CD4-positive, alpha-beta T cell (primary cell): ENCODE data around the gene KIF5C. TPM values are rescaled to one million over a fixed set of nuclear protein-coding genes. Genes with fewer than 3 reads are reported as not detected.
"Not testable (repeated sequence)": the region's sequence is repeated elsewhere in the genome, so short reads cannot be mapped to it uniquely, and the experiment has no call there.

Experiments
- ATAC-seq: fragments of 200-7000 bp; cut with Tn5 transposase; one replicate; pipeline ENCODE4 v1.10.0; 2022; ENCODE audit warnings: mild to moderate bottlenecking; ENCODE audit not compliant: poor library complexity
- CTCF ChIA-PET: fragments of 350-600 bp; sonication (Branson Sonifier 250); formaldehyde crosslinking; loops from one replicate; lab custom pipeline; 2021; ENCODE audit warnings: antibody characterized with exemption, inconsistent platforms; lab: Charles Lee
- POLR2A ChIA-PET: fragments of 350-600 bp; sonication (Branson Sonifier 250); formaldehyde crosslinking; loops from one replicate; lab custom pipeline; 2021; ENCODE audit warnings: antibody characterized with exemption, inconsistent platforms; lab: Charles Lee
- DNase-seq, 14 experiments: peaks; one replicate each; pipeline ENCODE4 v3.0.0-alpha.2; 2013 to 2020; ENCODE audit warnings: mixed read lengths in 2 of 14
- H3K27ac ChIP-seq, 2 donors: one replicate each; pipeline versions ENCODE4 v1.5.1 to v1.7.0; 2013; ENCODE audit warnings: low read length in 2 of 2, low read depth in 1 of 2, mild to moderate bottlenecking in 1 of 2
- H3K27me3 ChIP-seq, 2 experiments: 1 replicate in 1 of 2; 2 replicates in 1 of 2; pipeline versions ENCODE4 v1.6.1 to v1.7.0; 2013; ENCODE audit warnings: low read length in 2 of 2, control low read depth in 1 of 2, mild to moderate bottlenecking in 1 of 2, moderate library complexity in 1 of 2; ENCODE audit not compliant: insufficient read depth in 2 of 2, control insufficient read depth in 1 of 2
- H3K36me3 ChIP-seq: one replicate; pipeline ENCODE4 v1.6.1; 2013; ENCODE audit warnings: low read length, control low read depth; ENCODE audit not compliant: insufficient read depth
- H3K4me1 ChIP-seq: one replicate; pipeline ENCODE4 v1.6.1; 2013; ENCODE audit warnings: low read length, control low read depth; ENCODE audit not compliant: insufficient read depth
- H3K4me3 ChIP-seq: one replicate; pipeline ENCODE4 v1.5.1; 2013; ENCODE audit warnings: mild to moderate bottlenecking, low read length, moderate library complexity
- H3K9me3 ChIP-seq, 2 experiments: 1 replicate in 1 of 2; 2 replicates in 1 of 2; pipeline versions ENCODE4 v1.6.1 to v1.7.0; 2013; ENCODE audit warnings: low read length in 2 of 2, mild to moderate bottlenecking in 2 of 2, control low read depth in 1 of 2, moderate library complexity in 1 of 2; ENCODE audit not compliant: control insufficient read depth in 1 of 2, insufficient read depth in 1 of 2
- H3K27ac Mint-ChIP-seq: one replicate; pipeline ENCODE4 v1.8.0; 2020; ENCODE audit warnings: mixed read lengths
- H3K27me3 Mint-ChIP-seq: one replicate; pipeline ENCODE4 v1.8.0; 2021; ENCODE audit warnings: mixed read lengths
- H3K36me3 Mint-ChIP-seq: one replicate; pipeline ENCODE4 v1.8.0; 2021; ENCODE audit warnings: low read depth, mixed read lengths
- H3K4me1 Mint-ChIP-seq: one replicate; pipeline ENCODE4 v1.8.0; 2021; ENCODE audit warnings: low read depth, mixed read lengths
- H3K4me3 Mint-ChIP-seq: one replicate; pipeline ENCODE4 v1.8.0; 2020; ENCODE audit warnings: mild to moderate bottlenecking, mixed read lengths
- H3K9me3 Mint-ChIP-seq: one replicate; pipeline ENCODE4 v1.8.0; 2020; ENCODE audit warnings: mixed read lengths
- CTCF ChIP-seq: fragments of 200-600 bp; IDR thresholded peaks from one replicate; pipeline ENCODE4 v1.8.0; 2022; ENCODE audit warnings: antibody characterized with exemption, mild to moderate bottlenecking
- intact Hi-C, 2 experiments: fragments of 100-400 bp; cut with DNase I in 1 of 2; cut with micrococcal nuclease in 1 of 2; formaldehyde crosslinking; loops; one replicate each; pipeline versions ENCODE4 v1.15.1 to v1.9.0; 2023 to 2025; cut with DNase I, micrococcal nuclease
- total RNA-seq, 174 experiments: library from RNA in 2 of 174; stranded (reverse) in 2 of 174; gene quantifications; one replicate each; pipeline ENCODE4 v1.2.3 and lab custom pipeline; 2021 to 2026

The KIF5C gene
- total RNA-seq, 2 experiments from 2014 or later = 7.3 to 8.1 TPM

- ChIA-PET POLR2A (no interaction called here), CTCF (interaction anchor here (0.6 kb wide), 1 partner anchor 10 kb away, joined by 3 read pairs; no protein-coding TSS in a partner anchor)
- H3K9me3 Mint-ChIP-seq = no peaks in the 10 kb centered on the region
- Histone ChIP-seq H3K4me1 (no peaks in the 10 kb centered on the region), H3K27ac (no peak overlapping the region), H3K27me3 (no peaks in the 10 kb centered on the region), H3K36me3 (no peaks in the 10 kb centered on the region), H3K4me3 (no peak overlapping the region), H3K9me3 (no peaks in the 10 kb centered on the region)
- intact Hi-C loops = no loop called here
- no peak overlapping the region for H3K4me3 Mint-ChIP-seq
- ATAC-seq (no peak), DNase-seq (no peak)
- no peaks in the 10 kb centered on the region for H3K36me3 Mint-ChIP-seq
- H3K4me1 Mint-ChIP-seq = no peaks in the 10 kb centered on the region
- no peak overlapping the region for H3K27ac Mint-ChIP-seq
- TF ChIP-seq CTCF = no peak
- H3K27me3 Mint-ChIP-seq = peaks cover 40% of the 10 kb centered on the region
Measured at GRCh38 chr2:148861367-148861766, 13.7 kb upstream of the KIF5C start.

GRCh38 chr2:148862478-148862877, 12.5 kb upstream of the KIF5C start:
- intact Hi-C loops, H3K4me3 ChIP-seq, ATAC-seq, H3K4me1 Mint-ChIP-seq, H3K9me3 Mint-ChIP-seq, H3K36me3 ChIP-seq, H3K27ac Mint-ChIP-seq, H3K9me3 ChIP-seq, H3K4me3 Mint-ChIP-seq, H3K27ac ChIP-seq, CTCF ChIA-PET, H3K36me3 Mint-ChIP-seq, POLR2A ChIA-PET, H3K27me3 ChIP-seq, DNase-seq, H3K4me1 ChIP-seq: not testable (repeated sequence)
- peaks cover 42% of the 10 kb centered on the region for H3K27me3 Mint-ChIP-seq

DNA sequence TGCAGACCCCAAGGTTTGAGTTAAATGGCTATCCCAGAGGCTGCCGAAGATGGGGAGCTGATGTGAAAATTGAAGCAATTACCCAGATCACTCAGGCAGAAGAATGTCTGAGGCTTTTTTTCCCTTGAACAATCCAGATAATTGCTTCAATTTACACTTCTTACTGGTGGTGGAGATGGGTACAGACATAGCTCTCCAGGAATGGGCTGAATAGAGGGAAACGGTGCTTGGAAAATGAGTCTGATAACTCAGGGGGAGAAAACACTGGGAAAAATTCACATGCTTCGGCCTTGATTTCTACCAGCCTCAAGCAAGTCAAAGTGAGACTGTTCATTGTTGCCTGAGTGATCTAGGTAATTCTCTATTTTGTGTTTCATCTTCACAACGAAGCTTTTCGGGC, 9.5 kb upstream of the KIF5C start:
- peaks cover 3 to 21% of the 10 kb centered on the region in 2 experiments for H3K27me3 ChIP-seq
- H3K9me3 ChIP-seq = no peaks in the 10 kb centered on the region
- no peak for TF ChIP-seq CTCF
- Mint-ChIP-seq H3K4me1 (no peaks in the 10 kb centered on the region), H3K4me3 (no peak overlapping the region), H3K27ac (no peak overlapping the region), H3K27me3 (peaks cover 50% of the 10 kb centered on the region), H3K36me3 (no peaks in the 10 kb centered on the region), H3K9me3 (no peaks in the 10 kb centered on the region)
- CTCF ChIA-PET = no interaction called here
- no peak overlapping the region for H3K27ac ChIP-seq
- H3K4me3 ChIP-seq = no peak overlapping the region
- H3K4me1 ChIP-seq = no peaks in the 10 kb centered on the region
- DNase-seq = no peak
- H3K36me3 ChIP-seq = no peaks in the 10 kb centered on the region
- POLR2A ChIA-PET = no interaction called here
- intact Hi-C loops = no loop called here
- ATAC-seq = no peak

- no peak for TF ChIP-seq CTCF
- Mint-ChIP-seq H3K27ac (no peak overlapping the region), H3K27me3 (peaks cover 50% of the 10 kb centered on the region), H3K4me1 (no peaks in the 10 kb centered on the region), H3K36me3 (no peaks in the 10 kb centered on the region), H3K9me3 (no peaks in the 10 kb centered on the region), H3K4me3 (no peak overlapping the region)
- no peak overlapping the region for H3K4me3 ChIP-seq
- no peak overlapping the region for H3K27ac ChIP-seq
- DNase-seq = no peak
- H3K36me3 ChIP-seq = no peaks in the 10 kb centered on the region
- CTCF ChIA-PET = no interaction called here
- POLR2A ChIA-PET = no interaction called here
- H3K27me3 ChIP-seq = peaks cover 3 to 22% of the 10 kb centered on the region in 2 experiments
- no peaks in the 10 kb centered on the region for H3K9me3 ChIP-seq
- intact Hi-C loops = no loop called here
- no peak for ATAC-seq
- H3K4me1 ChIP-seq = no peaks in the 10 kb centered on the region
Measured at GRCh38 chr2:148866091-148866490, 8.9 kb upstream of the KIF5C start.
